ENCODE results near the gene THTPA. TPM values are rescaled to one million over a fixed set of nuclear protein-coding genes. Genes with fewer than 3 reads are reported as not detected.

The THTPA gene
- total and polyA plus RNA-seq, 2 of the 13 experiments (the other 11 are each of a cell fraction or from before 2014, with no cell fraction given) = 7.4 to 8.7 TPM

DNA sequence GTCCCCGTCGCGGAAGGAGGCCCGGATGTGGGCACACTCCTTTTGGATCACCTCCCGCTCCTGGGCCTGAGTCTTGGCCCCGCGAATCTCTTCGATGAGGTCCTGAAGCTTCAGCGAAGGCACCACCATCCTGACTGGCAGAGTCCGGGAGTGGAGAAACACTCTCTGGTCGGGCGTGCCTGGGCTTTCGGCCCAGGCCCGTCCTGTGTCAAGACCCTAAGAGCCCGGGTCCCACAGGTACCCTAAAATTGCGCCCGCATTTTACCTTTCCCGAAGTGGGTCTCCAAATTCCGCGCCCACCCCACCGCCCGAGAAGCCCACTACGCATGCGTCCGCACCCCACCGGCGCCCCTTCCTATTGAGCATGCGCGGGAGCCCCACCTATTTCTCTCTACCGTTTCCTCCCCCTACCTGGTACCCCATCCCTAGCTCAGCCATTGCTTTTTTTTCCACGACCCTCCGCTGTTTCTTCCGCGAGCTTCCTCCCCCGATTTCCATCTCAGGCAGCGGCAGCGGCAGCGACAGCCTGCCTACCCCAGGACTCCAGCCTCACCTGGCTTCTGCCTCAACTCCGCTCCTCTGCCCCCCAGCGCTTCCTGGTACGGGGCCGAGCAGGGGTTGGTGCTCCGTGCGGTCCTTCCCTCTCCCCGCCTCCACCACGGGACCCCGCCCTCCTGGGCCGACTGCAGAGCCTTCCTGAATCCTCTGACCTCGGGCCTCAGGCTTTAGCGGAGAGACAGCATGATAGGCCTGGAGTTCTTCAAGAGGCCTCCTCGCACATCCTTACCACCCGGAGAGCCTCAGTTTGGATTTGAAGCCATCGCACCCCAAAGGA is 11.3 kb downstream of the THTPA start, which contains the start of gene AP1G2 (continued):
- peak; percentile 88 for TF ChIP-seq THAP11 (CRISPR knock-in tag; IDR thresholded peaks at IDR 0.05)
- TF ChIP-seq TSC22D2 (CRISPR knock-in tag; IDR thresholded peaks at IDR 0.05; ENCODE audit: borderline replicate concordance) = peak; percentile 85; the same call in 1 of the 2 replicates
- TF ChIP-seq, protein P1, sequence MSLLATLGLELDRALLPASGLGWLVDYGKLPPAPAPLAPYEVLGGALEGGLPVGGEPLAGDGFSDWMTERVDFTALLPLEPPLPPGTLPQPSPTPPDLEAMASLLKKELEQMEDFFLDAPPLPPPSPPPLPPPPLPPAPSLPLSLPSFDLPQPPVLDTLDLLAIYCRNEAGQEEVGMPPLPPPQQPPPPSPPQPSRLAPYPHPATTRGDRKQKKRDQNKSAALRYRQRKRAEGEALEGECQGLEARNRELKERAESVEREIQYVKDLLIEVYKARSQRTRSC (CRISPR knock-in tag; IDR thresholded peaks at IDR 0.05; ENCODE audit: low read depth) = no peak
- TF ChIP-seq DPF2 (CRISPR knock-in tag; IDR thresholded peaks at IDR 0.05; ENCODE audit: borderline replicate concordance, low read depth) = no peak; the same call in 1 of the 2 replicates
- TF ChIP-seq, protein P2, sequence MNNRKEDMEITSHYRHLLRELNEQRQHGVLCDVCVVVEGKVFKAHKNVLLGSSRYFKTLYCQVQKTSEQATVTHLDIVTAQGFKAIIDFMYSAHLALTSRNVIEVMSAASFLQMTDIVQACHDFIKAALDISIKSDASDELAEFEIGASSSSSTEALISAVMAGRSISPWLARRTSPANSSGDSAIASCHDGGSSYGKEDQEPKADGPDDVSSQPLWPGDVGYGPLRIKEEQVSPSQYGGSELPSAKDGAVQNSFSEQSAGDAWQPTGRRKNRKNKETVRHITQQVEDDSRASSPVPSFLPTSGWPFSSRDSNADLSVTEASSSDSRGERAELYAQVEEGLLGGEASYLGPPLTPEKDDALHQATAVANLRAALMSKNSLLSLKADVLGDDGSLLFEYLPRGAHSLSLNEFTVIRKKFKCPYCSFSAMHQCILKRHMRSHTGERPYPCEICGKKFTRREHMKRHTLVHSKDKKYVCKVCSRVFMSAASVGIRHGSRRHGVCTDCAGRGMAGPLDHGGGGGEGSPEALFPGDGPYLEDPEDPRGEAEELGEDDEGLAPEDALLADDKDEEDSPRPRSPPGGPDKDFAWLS (CRISPR knock-in tag; IDR thresholded peaks at IDR 0.05; ENCODE audit: borderline replicate concordance) = peak; percentile 89; the same call in 1 of the 2 replicates
- TF ChIP-seq NKX3-1 (CRISPR knock-in tag; IDR thresholded peaks at IDR 0.05) = peak; percentile 75; the same call in 1 of the 2 replicates
- TF ChIP-seq TARDBP (CRISPR knock-in tag; IDR thresholded peaks at IDR 0.05) = peak; percentile 82
- no peak for TF ChIP-seq MBD4 (IDR thresholded peaks at IDR 0.05; ENCODE audit: borderline replicate concordance, low read length)
- TF ChIP-seq, protein P3, sequence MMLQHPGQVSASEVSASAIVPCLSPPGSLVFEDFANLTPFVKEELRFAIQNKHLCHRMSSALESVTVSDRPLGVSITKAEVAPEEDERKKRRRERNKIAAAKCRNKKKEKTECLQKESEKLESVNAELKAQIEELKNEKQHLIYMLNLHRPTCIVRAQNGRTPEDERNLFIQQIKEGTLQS (CRISPR knock-in tag; IDR thresholded peaks at IDR 0.05) = no peak; the same call in none of the 2 replicates
- TF ChIP-seq ELF4 (CRISPR knock-in tag; IDR thresholded peaks at IDR 0.05; ENCODE audit: borderline replicate concordance) = peak; percentile 97
- peak; percentile 20; the same call in 1 of the 2 replicates for TF ChIP-seq STAT5B (CRISPR knock-in tag; IDR thresholded peaks at IDR 0.05)
- TF ChIP-seq, protein P4, sequence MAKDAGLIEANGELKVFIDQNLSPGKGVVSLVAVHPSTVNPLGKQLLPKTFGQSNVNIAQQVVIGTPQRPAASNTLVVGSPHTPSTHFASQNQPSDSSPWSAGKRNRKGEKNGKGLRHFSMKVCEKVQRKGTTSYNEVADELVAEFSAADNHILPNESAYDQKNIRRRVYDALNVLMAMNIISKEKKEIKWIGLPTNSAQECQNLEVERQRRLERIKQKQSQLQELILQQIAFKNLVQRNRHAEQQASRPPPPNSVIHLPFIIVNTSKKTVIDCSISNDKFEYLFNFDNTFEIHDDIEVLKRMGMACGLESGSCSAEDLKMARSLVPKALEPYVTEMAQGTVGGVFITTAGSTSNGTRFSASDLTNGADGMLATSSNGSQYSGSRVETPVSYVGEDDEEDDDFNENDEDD (CRISPR knock-in tag; IDR thresholded peaks at IDR 0.05; ENCODE audit: borderline replicate concordance) = peak; percentile 75; the same call in 1 of the 2 replicates
- TF ChIP-seq ZNF263 (CRISPR knock-in tag; IDR thresholded peaks at IDR 0.05) = peak; percentile 92
- TF ChIP-seq ZFYVE20 (CRISPR knock-in tag; IDR thresholded peaks at IDR 0.05; ENCODE audit: borderline replicate concordance, low read depth) = no peak
- TF ChIP-seq, protein P5, sequence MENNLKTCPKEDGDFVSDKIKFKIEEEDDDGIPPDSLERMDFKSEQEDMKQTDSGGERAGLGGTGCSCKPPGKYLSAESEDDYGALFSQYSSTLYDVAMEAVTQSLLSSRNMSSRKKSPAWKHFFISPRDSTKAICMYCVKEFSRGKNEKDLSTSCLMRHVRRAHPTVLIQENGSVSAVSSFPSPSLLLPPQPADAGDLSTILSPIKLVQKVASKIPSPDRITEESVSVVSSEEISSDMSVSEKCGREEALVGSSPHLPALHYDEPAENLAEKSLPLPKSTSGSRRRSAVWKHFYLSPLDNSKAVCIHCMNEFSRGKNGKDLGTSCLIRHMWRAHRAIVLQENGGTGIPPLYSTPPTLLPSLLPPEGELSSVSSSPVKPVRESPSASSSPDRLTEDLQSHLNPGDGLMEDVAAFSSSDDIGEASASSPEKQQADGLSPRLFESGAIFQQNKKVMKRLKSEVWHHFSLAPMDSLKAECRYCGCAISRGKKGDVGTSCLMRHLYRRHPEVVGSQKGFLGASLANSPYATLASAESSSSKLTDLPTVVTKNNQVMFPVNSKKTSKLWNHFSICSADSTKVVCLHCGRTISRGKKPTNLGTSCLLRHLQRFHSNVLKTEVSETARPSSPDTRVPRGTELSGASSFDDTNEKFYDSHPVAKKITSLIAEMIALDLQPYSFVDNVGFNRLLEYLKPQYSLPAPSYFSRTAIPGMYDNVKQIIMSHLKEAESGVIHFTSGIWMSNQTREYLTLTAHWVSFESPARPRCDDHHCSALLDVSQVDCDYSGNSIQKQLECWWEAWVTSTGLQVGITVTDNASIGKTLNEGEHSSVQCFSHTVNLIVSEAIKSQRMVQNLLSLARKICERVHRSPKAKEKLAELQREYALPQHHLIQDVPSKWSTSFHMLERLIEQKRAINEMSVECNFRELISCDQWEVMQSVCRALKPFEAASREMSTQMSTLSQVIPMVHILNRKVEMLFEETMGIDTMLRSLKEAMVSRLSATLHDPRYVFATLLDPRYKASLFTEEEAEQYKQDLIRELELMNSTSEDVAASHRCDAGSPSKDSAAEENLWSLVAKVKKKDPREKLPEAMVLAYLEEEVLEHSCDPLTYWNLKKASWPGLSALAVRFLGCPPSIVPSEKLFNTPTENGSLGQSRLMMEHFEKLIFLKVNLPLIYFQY (CRISPR knock-in tag; IDR thresholded peaks at IDR 0.05; ENCODE audit: borderline replicate concordance) = no peak; the same call in 1 of the 2 replicates

All from HepG2 (cell line).